Activated CD8-positive, alpha-beta memory T cell treated with anti-CD3 and anti-CD28 coated beads, Interleukin-2, amount 50 U/mL, for 1 hour (primary cell): ENCODE data around the gene SGTB.
"Not testable (repeated sequence)": the region's sequence is repeated elsewhere in the genome, so short reads cannot be mapped to it uniquely, and the experiment has no call there.

Experiments
- DNase-seq: peaks from one replicate; pipeline ENCODE4 v3.0.0-alpha.2; 2020; ENCODE audit errors: extremely low read depth

The SGTB gene

DNA sequence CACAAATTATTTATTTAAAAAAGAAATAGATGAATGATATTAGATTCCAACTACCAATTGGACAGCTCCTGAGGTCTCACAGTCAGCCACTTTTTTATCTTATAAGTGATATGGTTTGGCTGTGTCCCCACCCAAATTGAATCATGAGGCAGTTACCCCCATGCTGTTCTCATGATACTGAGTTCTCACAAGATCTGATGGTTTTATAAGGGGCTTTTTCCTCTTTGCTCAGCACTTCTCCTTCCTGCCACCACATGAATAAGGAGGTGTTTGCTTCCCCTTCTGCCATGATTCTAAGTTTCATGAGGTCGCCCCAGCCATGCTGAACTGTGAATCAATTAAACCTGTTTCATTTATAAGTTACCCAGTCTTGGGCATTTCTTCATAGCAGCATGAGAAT, 13.0 kb upstream of the SGTB start:
- DNase-seq: no peak

DNA sequence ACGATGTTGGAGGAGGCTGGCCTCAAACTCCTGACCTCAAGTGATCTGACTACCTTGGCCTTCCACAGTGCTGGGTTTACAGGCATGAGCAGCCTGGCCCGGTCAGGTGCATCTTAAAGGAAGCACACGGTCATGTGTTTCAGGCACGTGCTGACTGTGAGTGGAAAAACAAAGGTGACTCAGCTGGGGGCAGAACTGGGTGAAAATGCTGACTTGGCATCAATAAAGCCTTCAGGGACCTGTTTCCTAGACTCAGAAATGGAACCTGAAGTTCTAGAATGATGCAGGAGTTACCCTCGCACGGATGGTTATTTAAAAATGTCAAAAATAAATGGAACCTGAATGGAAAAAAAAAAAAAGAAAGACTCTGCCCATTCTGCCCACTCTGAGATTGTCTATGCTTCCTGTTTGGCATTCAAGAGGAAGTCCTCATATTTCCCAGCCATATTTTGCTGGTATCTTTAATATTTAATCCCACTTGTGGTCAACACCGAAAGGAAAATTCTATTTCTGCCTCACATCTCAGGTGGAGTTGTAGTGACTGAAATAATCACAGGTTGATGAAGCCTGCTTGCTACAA, 12.4 kb upstream of the SGTB start:
- not testable (repeated sequence) for DNase-seq

DNA sequence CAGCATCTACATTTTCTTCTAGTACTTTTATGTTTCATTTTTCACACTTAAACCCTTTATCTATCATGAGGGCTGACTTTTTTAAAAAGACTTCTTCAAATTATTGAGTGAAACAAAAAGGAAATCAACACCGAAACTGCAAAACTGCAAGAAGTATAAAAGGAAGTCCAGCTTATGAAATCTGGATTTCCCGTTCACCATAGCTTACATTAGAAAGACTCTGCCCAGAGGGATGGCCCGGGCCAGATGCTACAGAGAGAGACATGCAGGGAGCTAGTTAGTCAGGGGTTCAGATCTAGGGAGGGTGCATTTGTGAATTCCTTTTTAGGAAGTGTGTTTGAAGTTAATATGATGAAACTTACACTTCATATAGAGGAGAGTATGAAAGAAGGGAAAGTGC, 10.1 kb upstream of the SGTB start:
- DNase-seq: not testable (repeated sequence)

DNA sequence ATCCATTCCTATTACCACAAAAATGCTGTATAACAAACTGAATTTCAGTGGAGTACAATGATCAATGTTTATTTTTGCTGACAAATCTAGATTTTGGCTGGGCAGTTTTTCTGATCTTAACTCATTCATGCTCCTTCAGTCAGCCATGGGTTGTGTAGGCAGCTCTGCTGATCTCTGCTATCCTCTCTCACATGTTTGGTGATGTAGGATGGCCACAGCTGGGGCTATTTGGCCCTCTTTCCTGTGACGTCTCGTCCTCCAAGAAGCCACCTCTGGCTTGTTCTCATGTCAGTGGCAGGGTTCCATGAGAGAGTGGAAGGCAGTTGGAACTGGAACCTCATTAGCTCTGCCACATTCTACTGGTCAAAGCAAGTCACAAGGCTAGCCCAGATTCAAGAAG, 9.0 kb upstream of the SGTB start:
- DNase-seq: no peak

DNA sequence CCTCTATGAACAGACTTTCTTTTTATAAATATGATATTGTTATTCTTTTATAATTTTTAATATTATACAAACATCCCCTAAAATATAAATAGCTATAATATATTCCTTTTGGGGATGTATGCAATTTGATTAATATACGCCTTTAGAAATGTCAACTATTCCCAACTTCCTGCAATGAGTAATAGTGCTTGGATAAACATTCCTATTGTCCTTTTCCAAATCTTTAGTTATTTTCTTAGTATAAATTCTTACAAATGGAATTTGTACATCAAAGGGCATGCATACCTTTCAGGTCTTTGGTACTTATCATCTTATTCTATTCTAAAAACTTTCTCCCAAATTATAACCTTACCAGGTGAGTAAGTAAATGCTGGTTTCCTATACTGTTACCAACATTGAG, 6.3 kb upstream of the SGTB start:
- DNase-seq: no peak

DNA sequence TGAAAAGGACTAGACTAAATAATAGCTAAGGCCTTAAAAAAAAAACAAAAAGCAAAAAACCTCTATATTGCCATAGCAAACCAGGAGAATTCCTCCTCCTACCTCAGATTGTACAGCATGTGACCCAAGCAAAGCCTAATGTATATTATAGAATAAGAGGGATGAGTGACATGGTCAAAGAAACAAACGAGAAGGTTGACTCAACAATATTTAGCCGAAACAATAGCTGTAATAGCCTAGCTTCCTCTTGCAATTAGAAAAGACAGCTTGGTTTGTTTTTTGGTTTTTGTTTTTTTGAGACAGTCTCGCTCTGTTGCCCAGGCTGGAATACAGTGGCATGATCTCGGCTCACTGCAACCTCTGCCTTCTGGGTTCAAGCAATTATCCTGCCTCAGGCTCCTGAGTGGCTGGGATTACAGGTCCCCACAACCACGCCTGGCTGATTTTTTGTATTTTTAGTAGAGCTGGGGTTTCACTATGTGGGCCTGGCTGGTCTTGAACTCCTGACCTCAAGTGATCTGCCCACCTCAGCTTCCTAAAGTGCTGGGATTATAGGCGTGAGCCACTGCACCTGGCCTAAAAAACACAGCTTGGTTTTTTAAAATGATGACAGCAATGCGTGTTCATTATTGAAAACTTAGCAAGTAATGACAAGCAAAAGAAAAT, 5.7 kb upstream of the SGTB start:
- DNase-seq: no peak

DNA sequence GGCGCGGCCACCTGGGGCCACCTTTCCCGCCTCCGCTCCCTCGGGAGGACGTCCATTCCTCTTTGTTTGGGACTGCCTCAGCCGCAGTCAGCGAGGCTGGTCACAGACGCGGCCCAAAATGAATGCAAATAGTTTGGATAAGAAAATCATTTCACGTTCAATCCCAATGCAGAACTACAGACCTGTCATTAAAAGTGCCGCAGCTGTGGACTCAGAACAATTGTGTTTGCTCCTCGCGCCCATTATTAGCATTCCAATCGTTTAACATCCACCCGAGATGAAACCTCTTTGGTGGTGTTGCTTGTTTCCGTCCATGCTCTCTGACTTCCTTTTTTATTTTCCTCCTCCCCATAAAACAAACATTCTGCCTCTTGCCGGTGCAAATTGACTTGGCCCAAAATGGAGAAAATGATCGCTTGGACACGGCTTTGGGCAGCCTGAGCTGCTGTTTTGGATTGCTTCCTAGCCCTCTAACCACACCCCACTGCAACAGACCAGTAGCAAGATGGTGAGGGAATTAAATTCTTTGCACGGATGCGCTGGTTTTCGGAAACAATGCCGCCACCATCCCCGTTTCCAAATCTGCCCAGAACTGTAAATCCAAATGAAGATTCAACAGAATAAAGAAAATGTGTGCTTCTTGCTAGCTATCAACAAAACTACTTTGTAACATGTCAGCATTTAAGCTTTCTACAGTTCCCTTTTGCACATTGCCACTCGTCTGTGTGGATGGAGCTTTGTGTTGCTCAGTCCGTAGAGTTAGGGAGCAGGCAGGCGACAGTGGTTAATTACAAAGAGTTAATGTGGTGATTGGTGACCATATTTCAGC, 880 bp upstream of the SGTB start:
- DNase-seq: no peak

DNA sequence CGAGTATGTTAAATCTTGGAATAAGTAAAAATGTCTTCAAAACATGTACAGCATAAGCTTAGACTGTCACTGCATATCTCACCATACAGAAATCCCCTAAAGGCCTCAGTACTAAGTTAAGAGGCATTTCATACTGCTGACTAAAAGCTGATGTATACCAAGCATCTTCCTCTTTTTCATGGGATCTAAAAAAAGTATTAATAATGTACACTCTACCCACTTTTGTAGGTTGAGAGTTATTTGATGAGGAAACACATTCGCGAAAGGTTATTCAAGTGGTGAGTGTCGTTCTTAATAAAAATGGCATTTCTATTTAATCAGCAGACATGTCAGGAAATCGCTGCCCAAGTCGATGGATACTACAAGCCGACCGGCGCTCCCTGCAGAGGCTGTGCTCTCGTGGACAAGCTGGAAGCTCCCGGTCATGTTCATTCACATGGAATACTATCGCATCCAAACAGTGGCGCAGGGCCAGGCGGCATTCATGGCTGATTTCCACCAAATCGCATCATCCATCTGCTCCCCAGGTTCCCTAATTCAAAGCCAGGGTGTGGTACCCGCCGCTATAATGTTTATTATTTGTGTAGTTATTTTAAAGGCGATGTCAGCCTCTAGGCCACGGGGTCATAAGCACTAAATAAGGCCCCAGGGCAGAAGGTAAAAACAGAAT, 724 bp downstream of the SGTB start:
- DNase-seq: no peak

DNA sequence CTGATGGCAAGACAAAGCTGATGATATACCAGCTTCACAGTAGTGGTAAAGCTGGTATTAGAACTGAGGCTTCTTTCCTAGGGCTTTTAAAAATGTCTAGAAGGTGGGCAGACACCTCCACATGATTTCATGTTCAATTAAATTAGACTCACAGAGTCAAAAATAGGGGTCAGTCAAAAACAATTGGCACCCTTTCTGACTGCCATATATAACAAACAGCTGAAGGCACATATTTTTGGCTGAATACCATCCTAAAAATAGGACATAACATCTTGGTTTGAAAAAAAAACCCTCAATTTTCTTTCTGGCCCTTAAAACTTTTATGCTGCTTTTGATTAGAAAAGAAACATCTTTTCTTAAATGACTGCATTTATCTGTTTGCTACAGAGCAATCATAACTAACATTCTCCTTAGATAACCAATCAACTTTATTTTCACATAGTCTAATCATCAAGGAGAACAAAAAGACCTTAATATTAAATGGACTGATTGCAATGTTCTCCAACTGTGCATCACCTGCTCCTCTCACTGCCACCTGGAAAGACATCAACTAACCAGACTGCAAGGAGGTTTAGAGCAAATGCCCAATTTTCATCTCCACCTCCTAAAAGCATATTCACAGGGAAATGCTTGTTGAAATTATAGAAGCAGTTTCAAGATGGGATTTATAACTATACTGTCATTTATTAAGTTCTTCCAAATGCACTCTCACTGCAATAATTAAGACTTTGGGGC, 3.2 kb downstream of the SGTB start:
- no peak for DNase-seq

DNA sequence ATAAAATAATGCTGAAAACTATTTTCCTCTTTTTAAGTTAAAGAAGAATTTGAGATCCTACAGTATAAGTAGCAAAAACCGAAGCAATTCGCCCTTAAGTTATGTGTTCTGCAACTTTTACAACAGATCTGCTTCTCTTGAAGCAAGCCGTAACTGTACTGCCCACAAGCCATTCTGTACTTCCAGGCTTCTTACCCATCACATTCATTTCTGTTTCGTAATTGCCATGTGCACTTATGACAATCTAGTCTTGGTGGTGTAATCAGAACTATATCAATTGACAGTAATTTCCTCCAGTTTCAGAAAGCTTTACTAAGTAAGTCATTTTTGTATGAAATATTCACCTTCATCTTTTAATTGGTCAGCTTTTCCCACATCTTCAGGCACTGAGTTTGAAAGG, 13.8 kb downstream of the SGTB start:
- no peak for DNase-seq

DNA sequence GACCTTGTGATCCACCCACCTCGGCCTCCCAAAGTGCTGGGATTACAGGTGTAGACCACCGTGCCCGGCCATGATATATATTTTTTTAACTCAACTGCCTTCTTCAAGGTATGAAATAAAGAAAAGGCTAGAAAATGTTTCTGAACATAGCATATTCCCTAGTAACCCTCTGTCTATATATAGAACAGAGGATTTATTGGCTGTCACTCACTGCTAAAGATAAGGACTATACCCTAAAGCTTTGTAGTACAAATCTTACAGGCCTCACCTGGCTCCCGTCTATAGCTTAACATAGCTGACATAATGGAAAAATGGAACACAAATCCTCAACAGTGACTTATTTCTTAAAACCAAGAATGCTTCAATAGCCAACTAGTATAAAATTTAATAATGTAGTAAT, 14.2 kb downstream of the SGTB start:
- no peak for DNase-seq

DNA sequence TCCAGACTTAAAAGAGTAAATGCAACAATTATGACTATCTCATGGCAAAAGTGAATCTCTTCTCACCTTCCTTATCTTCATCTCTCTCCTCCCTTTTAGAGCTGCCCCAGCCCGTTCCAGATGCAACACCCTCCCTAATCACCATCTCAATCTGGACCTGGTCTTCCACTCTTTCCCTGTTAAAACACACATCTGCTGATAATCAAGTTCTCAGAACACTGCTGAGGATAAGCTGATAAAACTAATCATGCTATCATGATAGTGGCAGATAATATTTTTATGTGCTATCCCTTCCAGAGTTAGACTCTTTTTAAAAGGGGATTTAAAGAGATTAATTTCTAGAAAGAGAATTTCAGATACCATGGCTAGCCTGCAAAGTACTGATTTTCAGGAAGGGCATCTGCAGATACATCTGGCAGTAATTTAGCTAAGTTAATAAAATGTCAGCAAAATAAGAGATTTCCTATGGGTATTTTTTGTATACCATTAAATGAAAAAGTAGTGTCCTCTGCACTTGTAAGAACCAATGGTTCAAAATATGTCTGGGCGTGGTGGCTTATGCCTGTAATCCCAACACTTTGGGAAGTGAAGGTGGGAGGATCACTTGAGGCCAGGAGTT, 17.2 kb downstream of the SGTB start:
- DNase-seq: no peak

DNA sequence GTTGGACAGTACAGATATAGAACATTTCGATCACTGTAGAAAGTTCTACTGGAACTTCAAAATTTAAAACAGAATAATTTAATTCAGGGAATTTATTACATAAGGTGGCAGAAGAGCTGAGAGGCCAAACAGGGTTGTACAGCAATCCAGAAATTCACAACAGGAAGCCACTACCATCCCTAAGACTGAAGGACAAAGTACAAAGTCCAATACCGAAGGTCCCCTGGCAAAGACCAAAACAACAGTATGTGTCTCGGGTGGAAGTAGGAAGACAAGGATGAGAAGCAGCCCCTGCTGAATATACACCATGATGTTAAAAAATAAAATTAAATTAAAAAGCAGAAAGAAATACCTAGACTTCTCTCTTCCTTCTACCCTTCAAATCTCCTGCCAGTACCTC, 19.9 kb downstream of the SGTB start:
- no peak for DNase-seq

DNA sequence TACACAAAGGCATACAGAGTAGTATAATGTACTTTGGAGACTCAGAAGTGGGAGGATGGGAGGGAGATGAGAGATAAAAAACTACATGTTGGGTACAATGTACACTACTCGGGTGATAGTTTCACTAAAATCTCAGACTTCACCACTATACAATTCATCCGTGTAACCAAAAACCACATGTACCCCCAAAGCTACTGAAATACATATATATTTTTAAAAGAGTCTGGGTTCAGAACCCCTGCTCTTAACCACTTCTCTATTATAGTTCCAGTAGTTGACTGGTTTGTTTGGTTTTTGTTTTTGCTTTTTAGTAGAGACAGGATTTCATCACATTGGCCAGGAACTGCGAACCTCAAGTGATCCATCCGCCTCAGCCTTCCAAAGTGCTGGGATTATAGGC, 22.6 kb downstream of the SGTB start:
- DNase-seq: no peak

DNA sequence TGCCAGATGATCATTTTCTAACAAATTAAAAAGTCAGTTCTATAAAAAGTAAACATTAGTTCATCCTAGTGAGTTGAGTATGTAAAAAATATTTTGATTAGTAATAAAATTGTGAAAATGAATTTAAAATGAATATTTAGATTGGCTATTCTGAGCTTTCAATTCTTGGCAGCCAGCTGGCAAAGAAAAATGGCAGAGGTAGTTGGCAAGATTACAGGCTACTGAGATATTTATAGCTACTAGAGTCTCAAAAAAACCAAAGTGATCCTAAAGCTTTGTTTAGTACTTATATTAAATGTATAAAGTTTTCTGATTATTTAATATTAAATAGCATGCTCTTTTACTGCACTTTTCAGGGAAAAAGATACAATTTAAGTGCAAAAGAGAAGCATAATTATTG, 25.0 kb downstream of the SGTB start:
- DNase-seq: no peak

DNA sequence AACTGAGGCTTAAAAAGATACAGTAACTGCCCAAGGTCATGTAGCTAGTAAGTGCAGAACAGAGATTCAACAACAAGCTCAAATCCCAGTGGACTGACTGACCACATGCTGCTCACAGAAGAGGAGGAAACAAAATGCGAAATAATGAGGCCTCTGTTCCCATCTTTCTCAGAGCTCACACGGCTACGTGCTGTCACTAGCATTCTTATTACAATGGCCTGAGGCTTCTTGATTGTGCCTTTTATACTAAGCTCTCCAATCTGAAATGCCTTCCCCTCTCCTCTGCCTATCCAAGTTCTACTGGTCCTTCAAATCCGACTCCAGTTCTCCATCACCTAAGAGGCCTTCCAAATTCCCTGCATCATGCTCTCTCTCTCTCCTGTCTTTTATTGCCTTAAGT, 26.0 kb downstream of the SGTB start:
- DNase-seq: no peak

DNA sequence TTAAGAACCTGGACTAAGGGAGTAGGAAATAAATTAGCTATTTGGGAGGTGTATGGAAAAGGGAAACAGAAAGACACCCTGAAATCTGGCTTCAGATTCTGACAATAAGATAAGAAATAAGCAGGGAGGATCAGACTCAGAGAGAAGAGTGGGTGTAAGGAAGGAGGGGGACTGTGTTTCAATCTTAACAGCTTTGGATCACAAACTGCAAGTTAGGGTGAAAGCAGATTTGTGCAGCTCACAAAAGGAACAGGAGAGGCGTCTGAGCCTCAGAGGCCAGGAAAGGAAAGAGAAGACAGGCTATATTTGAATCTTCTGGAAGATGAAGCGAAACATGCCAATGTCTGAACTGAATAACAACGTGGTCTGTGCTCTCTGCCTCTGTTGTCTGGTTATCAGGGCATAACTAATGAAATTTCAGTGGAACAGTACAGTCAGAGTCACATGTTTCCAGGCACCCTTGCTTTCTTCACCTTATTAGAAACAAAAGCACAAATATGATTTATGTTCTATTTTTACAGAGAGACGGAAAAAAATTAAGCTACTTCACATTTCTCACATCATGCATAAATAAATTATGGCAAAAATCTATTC, 26.6 kb downstream of the SGTB start:
- no peak for DNase-seq

DNA sequence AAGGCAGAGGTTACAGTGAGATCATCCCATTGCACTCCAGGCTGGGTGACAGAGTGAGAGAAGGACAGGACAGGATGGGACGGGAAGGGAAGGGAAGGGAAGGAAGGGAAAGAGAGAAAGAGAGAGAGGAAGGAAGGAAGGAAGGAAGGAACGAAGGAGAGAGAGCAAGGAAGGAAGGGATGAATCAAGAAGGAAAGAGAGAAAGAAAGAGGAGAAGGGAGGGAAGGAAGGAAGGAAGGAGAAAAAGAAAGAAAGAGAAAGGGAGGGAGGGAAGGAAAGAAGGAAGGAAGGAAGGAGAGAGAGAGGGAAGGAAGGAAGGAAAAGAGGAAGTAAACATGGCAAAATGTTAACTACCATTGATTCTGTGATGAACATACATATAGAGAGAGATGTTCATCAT, 28.8 kb downstream of the SGTB start:
- DNase-seq: no peak

DNA sequence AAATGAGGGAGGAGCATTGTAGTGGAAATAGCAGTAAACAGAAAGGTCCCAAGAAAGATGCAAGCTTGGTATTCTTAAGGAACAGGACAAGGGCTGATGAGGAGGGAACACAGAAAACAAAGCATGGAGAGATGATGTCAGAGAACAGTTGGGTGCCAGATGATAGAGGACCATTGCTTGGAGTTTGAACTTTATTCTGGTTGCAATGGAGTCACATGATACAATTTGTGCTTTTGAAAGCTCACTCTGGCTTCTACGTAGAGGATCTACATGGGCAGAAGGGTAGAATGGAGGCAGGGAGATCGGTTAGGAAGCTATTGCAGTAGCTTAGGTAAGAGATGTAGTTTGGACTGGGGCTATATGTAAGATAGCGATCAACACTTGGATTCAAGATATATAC, 39.8 kb downstream of the SGTB start:
- DNase-seq: no peak

DNA sequence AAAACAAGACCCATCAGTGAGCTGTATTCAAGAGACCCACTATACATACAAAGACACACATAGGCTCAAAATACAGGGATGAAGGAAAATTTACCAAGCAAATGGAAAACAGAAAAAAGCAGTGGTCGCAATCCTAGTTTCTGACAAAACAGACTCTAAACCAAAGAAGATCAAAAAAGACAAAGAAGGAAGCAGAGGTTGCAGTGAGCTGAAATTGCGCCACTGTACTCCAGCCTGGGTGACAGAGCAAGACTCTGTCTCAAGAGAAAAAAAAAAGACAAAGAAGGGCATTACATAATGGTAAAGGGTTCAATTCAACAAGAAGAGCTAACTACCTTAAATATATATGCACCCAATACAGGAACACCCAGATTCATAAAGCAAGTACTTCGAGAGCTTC, 45.9 kb downstream of the SGTB start:
- not testable (repeated sequence) for DNase-seq

DNA sequence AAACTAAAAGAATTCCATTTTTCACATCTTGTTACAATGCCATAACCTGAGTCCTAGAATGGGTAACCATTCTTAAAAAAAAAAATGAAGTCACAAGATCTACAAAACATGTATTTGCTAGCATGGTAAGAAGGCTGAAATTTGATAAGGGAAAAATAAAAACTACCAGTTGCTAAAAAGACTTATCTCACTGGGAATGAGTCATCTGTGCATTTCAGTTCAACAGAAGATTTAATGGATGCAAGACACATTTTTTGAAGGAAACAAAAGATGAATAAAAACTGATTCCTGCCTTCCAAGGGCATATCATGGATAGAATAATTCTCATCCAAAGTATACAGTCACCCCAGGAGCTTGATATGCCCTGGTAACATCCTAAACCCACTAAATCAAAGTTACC, 47.2 kb downstream of the SGTB start:
- DNase-seq: no peak
